Right lobe of liver (tissue), 6 donors: Measurements from ENCODE around the gene DCTPP1. TPM values are rescaled to one million over a fixed set of nuclear protein-coding genes. Genes with fewer than 3 reads are reported as not detected.
A peak's percentile ranks its signal among the peaks of the same experiment; 100 is the strongest.
"Not testable (repeated sequence)": the region's sequence is repeated elsewhere in the genome, so short reads cannot be mapped to it uniquely, and the experiment has no call there.

ENCODE experiments used
- ATAC-seq, 4 donors: fragments of 200-7000 bp; cut with Tn5 transposase; one replicate each; pipeline ENCODE4 v1.9.1; 2020; ENCODE audit warnings: mild to moderate bottlenecking in 4 of 4, moderate library complexity in 4 of 4
- DNase-seq, 3 donors: peaks; one replicate each; pipeline ENCODE4 v3.0.0-alpha.2; 2020
- H3K27ac ChIP-seq, 3 donors: fragments of 200-600 bp; one replicate each; pipeline ENCODE4 v1.8.0; 2022
- H3K27me3 ChIP-seq, 2 donors: fragments of 200-600 bp; one replicate each; pipeline ENCODE4 v1.8.0; 2022
- H3K36me3 ChIP-seq, 4 donors: fragments of 200-600 bp; sonication (generic) in 1 of 4; one replicate each; pipeline versions ENCODE4 v1.5.1 to v1.8.0; 2017 to 2022; ENCODE audit warnings: control low read depth in 1 of 4
- H3K4me1 ChIP-seq, 4 donors: fragments of 200-600 bp; sonication (generic) in 1 of 4; one replicate each; pipeline versions ENCODE4 v1.5.1 to v1.8.0; 2017 to 2022; ENCODE audit warnings: control low read depth in 1 of 4
- H3K4me3 ChIP-seq, 3 donors: fragments of 200-600 bp; one replicate each; pipeline ENCODE4 v1.8.0; 2022
- H3K9me3 ChIP-seq, 4 donors: fragments of 200-600 bp; sonication (generic) in 1 of 4; one replicate each; pipeline versions ENCODE4 v1.5.1 to v1.8.0; 2017 to 2022; ENCODE audit warnings: control low read depth in 1 of 4
- POLR2A ChIP-seq: fragments of 450-650 bp; IDR thresholded peaks from one replicate; pipeline ENCODE4 v1.6.1; 2017; ENCODE audit warnings: antibody characterized with exemption, mild to moderate bottlenecking
- WGBS: methylation state at CpG from one replicate; pipeline ENCODE4 v1.1.6; 2018; ENCODE audit warnings: low coverage, low lambda C conversion rate; ENCODE audit not compliant: insufficient coverage; ENCODE audit errors: missing lambda C conversion rate; 5-methylcytosine and 5-hydroxymethylcytosine counted together
- intact Hi-C, 2 donors: fragments of 100-400 bp; cut with DNase I; formaldehyde crosslinking; loops; one replicate each; pipeline versions ENCODE4 v1.11.2 to v1.14.1; 2022
- total RNA-seq, 6 experiments: library from RNA; depleted of rRNA in 2 of 6; stranded (reverse); fragments of >200 nt in 2 of 6; fragmentation: NEBNext Ultra II Directional in 3 of 6; extraction: Animal tissue kit (Norgen Biotek cat#: 25700) in 3 of 6; gene quantifications; one replicate each; pipeline versions ENCODE4 v1.1.0 to v1.2.4, GENCODE V29; 2016 to 2023
- TF ChIP-seq, protein P1 (sequence below), 4 donors: fragments of 200-600 bp in 3 of 4; fragments of 450-650 bp in 1 of 4; IDR thresholded peaks; one replicate each; pipeline versions ENCODE4 v1.5.1 to v1.8.0; 2016 to 2022; ENCODE audit warnings: antibody characterized with exemption in 4 of 4, mild to moderate bottlenecking in 2 of 4
- donor health status: DM: no; HTN: yes; CAD: no.
- donor health status: DM: no; HTN: no; CAD: no.
- donor health status: DM: no; HTN: no; CAD: no.
- donor health status: DM: no; HTN: yes; CAD: no.
- donor health status: DM: no; HTN: yes; CAD: no.

Gene DCTPP1
- total RNA-seq, 6 experiments from 2014 or later = 10.0 to 17.9 (median 13.9) TPM

GRCh38 chr16:30397776-30398660 is 31.8 kb downstream of the DCTPP1 start:
- 88% methylated on average over 3 of the region's 42 CpGs for WGBS
- H3K36me3 ChIP-seq = peaks cover 0 to 4% (median 0%) of the 10 kb centered on the region in 4 donors
- no peaks in the 10 kb centered on the region for H3K27me3 ChIP-seq
- TF ChIP-seq, protein P1, sequence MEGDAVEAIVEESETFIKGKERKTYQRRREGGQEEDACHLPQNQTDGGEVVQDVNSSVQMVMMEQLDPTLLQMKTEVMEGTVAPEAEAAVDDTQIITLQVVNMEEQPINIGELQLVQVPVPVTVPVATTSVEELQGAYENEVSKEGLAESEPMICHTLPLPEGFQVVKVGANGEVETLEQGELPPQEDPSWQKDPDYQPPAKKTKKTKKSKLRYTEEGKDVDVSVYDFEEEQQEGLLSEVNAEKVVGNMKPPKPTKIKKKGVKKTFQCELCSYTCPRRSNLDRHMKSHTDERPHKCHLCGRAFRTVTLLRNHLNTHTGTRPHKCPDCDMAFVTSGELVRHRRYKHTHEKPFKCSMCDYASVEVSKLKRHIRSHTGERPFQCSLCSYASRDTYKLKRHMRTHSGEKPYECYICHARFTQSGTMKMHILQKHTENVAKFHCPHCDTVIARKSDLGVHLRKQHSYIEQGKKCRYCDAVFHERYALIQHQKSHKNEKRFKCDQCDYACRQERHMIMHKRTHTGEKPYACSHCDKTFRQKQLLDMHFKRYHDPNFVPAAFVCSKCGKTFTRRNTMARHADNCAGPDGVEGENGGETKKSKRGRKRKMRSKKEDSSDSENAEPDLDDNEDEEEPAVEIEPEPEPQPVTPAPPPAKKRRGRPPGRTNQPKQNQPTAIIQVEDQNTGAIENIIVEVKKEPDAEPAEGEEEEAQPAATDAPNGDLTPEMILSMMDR (IDR thresholded peaks at IDR 0.05) = no peak
- no peak for TF ChIP-seq POLR2A
- ATAC-seq = no peak
- no peak overlapping the region for H3K27ac ChIP-seq
- no peak for DNase-seq
- intact Hi-C loops = no loop called here
- H3K4me3 ChIP-seq = no peak overlapping the region
- H3K4me1 ChIP-seq = peaks cover 0 to 37% (median 8%) of the 10 kb centered on the region in 4 donors
- no peaks in the 10 kb centered on the region for H3K9me3 ChIP-seq

- DNase-seq (no peak), ATAC-seq (no peak)
- no peaks in the 10 kb centered on the region for H3K27me3 ChIP-seq
- peaks cover 0 to 33% (median 6%) of the 10 kb centered on the region in 4 donors for H3K4me1 ChIP-seq
- TF ChIP-seq POLR2A = no peak
- TF ChIP-seq, protein P1 (IDR thresholded peaks at IDR 0.05) = no peak
- H3K4me3 ChIP-seq = no peak overlapping the region
- H3K27ac ChIP-seq = no peak overlapping the region
- WGBS = 83% methylated on average over 2 of the region's 4 CpGs
- intact Hi-C loops = no loop called here
- H3K36me3 ChIP-seq = peaks cover 0 to 4% (median 0%) of the 10 kb centered on the region in 4 donors
- no peaks in the 10 kb centered on the region for H3K9me3 ChIP-seq
These were observed 32.8 kb downstream of the DCTPP1 start for GRCh38 chr16:30397056-30397455.

DNA sequence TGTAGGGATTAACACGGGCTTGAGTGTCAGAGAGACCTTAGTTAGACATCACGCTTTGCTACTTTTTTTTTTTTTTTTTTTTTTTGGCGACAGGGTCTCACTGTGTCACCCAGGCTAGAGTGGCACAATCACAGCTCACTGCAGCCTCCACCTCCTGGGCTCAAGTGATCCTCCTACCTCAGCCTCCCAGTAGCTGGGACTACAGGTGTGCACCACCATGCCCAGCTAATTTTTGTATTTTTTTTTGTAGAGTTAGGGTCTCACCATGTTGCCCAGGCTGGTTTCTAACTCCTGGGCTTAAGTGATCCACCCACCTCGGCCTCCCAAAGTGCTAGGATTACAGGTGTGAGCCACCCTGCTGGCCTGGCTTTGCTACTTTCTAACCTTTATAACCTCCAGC is 33.2 kb downstream of the DCTPP1 start:
- H3K4me1 ChIP-seq = peaks cover 0 to 29% (median 4%) of the 10 kb centered on the region in 4 donors
- H3K36me3 ChIP-seq, H3K27me3 ChIP-seq, intact Hi-C loops, ATAC-seq, DNase-seq, H3K9me3 ChIP-seq, H3K4me3 ChIP-seq: not testable (repeated sequence)
- peak overlapping the region in 1 of 3 donors; percentile 59 for H3K27ac ChIP-seq
- 59% methylated on average over 4 of the region's 4 CpGs for WGBS

DNA sequence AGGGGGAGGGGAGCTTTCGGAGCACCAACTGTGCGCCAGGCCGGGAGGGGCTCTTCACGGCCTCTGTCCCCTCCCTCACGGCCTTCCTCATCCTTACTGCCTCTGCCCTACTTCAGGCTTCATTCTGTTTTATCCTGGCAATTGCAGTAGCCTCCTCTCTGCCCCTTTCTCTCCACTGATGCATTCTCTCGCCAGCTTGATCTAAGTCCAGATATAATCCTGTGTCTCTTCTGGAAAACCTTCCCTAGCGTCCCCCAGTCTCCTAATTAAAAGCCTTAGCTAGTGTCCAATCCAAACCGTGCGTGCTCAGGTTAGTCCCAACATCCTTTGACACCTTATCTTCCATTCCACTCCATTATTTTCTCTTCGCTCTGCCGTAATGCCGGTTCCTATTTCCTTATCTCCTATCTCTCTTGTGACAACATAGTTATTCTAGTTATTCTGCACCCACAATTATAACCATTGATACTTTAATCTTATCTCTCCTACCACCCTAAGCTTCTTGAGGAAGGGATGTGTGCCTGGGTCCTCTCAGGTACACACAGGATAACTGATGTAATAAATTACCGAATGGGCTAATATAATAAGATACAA is 33.7 kb downstream of the DCTPP1 start:
- H3K4me1 ChIP-seq = peaks cover 0 to 23% (median under 1%) of the 10 kb centered on the region in 4 donors
- H3K27me3 ChIP-seq = no peaks in the 10 kb centered on the region
- no peak for TF ChIP-seq POLR2A
- TF ChIP-seq, protein P1 (IDR thresholded peaks at IDR 0.05) = no peak
- peaks cover 0 to 4% (median 0%) of the 10 kb centered on the region in 4 donors for H3K36me3 ChIP-seq
- 12% methylated on average over 8 of the region's 13 CpGs for WGBS
- H3K4me3 ChIP-seq = peak overlapping the region; percentile 80 to 96 (median 82)
- no peaks in the 10 kb centered on the region for H3K9me3 ChIP-seq
- H3K27ac ChIP-seq = peak overlapping the region in 2 of 3 donors; percentile 59 to 67
- intact Hi-C loops = no loop called here
- ATAC-seq (no peak), DNase-seq (no peak)
